Mesodermal cell (in vitro differentiated cells): ENCODE data around the gene ETS1.

Experiments used
- H3K27ac ChIP-seq: 2 replicates; pipeline ENCODE4 v1.7.0; 2013; ENCODE audit warnings: mild to moderate bottlenecking, low read depth, low read length, moderate library complexity; ENCODE audit not compliant: severe bottlenecking
- H3K36me3 ChIP-seq: 2 replicates; pipeline ENCODE4 v1.7.1; 2013; ENCODE audit warnings: mild to moderate bottlenecking, low read length, moderate library complexity; ENCODE audit not compliant: control insufficient read depth, insufficient read depth
- H3K4me1 ChIP-seq: one replicate; pipeline ENCODE4 v1.7.1; 2013; ENCODE audit warnings: mild to moderate bottlenecking, low read length; ENCODE audit not compliant: insufficient read depth, control insufficient read depth, poor library complexity, severe bottlenecking
- H3K4me3 ChIP-seq: 2 replicates; pipeline ENCODE4 v1.7.0; 2013; ENCODE audit warnings: low read length, control low read depth, mild to moderate bottlenecking; ENCODE audit not compliant: insufficient read depth, poor library complexity, severe bottlenecking; ENCODE audit errors: extremely low read depth
- H3K9me3 ChIP-seq: 2 replicates; pipeline ENCODE4 v1.7.1; 2013; ENCODE audit warnings: mild to moderate bottlenecking, low read length, moderate library complexity; ENCODE audit not compliant: control insufficient read depth
- WGBS, 2 experiments: methylation state at CpG; one replicate each; pipeline ENCODE4 v1.1.5; 2013; ENCODE audit warnings: missing lambda C conversion rate in 2 of 2; ENCODE audit not compliant: insufficient coverage in 2 of 2; 5-methylcytosine and 5-hydroxymethylcytosine counted together

The ETS1 gene

DNA sequence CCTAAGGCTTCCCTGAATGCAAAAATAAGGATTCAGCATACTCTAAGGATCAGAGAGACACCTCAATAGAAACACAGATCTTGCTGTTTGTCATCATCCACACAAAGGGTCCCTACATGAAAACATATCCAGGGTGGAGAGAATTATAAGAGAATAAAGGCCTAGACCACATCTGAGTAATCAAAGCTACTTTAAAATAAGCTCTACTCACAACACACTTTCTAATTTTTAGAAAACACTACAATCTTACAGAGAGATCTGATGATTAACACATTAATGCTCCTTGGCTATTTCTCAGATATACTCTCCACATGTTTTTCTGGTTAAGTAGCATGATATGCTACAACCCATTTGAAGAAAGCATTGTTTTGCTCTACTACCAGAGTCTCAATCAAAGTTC, 108.2 kb downstream of the ETS1 start:
- Histone ChIP-seq H3K4me3 (no peak overlapping the region), H3K9me3 (no peaks in the 10 kb centered on the region), H3K36me3 (peaks cover 87% of the 10 kb centered on the region), H3K27ac (no peak overlapping the region), H3K4me1 (peaks cover 32% of the 10 kb centered on the region)

DNA sequence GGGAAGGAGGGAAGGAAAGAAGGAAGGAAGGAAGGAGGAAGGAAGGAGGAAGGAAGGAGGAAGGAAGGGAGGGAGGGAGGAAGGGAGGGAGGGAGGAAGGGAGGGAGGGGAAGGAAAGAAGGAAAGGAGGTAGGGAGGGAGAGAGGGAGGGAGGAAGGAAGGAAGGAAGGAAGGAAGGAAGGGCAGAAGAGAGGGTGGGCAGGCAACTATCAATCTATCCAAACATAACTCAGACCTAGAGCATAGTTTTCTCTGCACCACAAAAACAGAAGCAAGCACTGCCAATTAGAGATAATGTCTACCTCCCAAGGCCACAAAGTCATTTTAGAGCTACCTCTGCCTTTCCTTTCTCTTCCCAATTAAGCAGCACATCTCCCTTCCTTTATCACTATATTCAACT, 109.1 kb downstream of the ETS1 start:
- H3K36me3 ChIP-seq = peaks cover 86% of the 10 kb centered on the region
- peaks cover 39% of the 10 kb centered on the region for H3K4me1 ChIP-seq
- no peak overlapping the region for H3K27ac ChIP-seq
- H3K4me3 ChIP-seq = no peak overlapping the region
- H3K9me3 ChIP-seq = no peaks in the 10 kb centered on the region

DNA sequence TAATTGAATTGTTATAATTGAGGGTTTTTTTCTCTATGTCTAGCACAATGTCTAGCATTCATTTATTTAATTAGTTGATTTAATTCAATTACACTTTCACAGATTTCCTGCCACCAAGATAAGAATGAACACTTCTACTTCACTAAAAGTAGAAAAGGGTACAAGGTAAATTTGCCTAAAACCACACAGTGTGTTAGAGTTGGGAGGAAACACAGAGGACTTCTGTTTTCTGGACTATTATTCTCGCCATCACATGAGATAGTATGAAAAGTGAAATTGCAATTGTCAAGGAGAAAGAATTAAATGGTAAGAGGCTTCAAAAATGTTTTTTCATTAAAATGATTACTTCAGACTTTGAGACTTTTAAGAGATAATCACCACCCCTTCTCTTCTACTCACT, 109.5 kb downstream of the ETS1 start:
- Histone ChIP-seq H3K4me1 (peaks cover 42% of the 10 kb centered on the region), H3K4me3 (no peak overlapping the region), H3K27ac (no peak overlapping the region), H3K36me3 (peaks cover 86% of the 10 kb centered on the region), H3K9me3 (no peaks in the 10 kb centered on the region)
- 100% methylated on average over 1 of the region's 1 CpG; no CpG with 5 or more reads in 1 of the 2 experiments for WGBS, 2 experiments

DNA sequence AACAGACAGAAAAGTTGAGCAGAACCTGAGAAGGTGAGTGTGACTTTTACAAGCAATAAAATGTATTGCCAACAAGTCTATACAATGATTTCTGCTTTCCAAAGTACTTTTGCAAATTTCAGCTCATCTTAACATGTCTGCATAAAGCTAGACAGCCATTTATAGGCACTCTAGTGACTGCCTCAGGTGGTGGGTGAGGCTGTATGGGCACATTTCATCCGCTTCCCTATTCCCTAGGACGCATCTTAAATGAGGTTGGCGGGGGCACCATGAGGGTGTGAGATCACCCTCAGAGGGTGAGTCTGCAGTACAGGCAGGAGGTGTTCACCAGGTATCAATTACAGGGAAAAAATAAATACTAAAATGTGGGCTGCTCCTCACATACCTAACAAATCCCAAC, 110.1 kb downstream of the ETS1 start:
- H3K9me3 ChIP-seq = no peaks in the 10 kb centered on the region
- peaks cover 47% of the 10 kb centered on the region for H3K4me1 ChIP-seq
- H3K27ac ChIP-seq = peak overlapping the region; percentile 60
- 100% methylated on average over 1 of the region's 3 CpGs; no CpG with 5 or more reads in 1 of the 2 experiments for WGBS, 2 experiments
- H3K4me3 ChIP-seq = no peak overlapping the region
- H3K36me3 ChIP-seq = peaks cover 86% of the 10 kb centered on the region

DNA sequence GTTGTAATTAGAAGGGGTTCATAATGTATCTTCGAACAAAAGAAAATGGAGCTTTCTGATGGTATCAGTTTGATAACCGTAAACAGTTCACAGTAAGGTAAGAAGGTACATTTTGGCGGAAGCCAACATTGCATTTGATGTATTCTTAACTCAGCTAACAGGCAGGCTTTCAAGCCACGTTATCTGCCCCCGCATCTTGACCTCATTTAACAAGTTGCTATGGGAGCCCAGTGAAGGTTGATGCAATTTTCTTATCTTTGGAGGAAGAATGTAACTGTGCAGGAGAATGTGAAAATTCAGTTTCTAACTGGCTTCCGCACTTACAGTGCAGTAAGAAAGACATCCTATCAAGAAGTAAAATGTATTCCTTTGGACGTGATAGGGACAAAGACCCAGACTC, 110.6 kb downstream of the ETS1 start:
- peaks cover 89% of the 10 kb centered on the region for H3K36me3 ChIP-seq
- H3K9me3 ChIP-seq = no peaks in the 10 kb centered on the region
- peak overlapping the region; percentile 60 for H3K27ac ChIP-seq

DNA sequence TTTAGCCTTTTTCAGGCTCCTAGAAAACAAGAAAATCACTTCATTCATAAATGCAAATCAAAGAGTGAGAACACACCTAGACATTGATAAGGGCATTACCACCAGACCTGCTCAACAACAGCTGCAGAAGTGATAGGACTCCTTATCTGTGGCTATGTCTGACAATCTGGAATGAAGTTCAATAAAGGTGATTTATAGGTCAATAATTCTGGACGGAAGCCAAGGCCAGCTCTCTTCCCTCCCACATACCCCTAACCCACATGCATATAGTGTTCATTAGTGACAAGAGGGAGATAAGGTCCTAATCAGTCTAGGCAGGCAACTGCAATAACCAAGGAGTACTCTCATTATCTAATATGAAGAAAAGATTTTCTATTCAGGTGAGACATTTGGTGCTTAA, 111.3 kb downstream of the ETS1 start:
- H3K9me3 ChIP-seq = no peaks in the 10 kb centered on the region
- H3K36me3 ChIP-seq = peaks cover 89% of the 10 kb centered on the region
- no peak overlapping the region for H3K4me3 ChIP-seq
- WGBS, 2 experiments = no CpG with 5 or more reads among the region's 1 CpG
- peak overlapping the region; percentile 18 for H3K27ac ChIP-seq
- peaks cover 47% of the 10 kb centered on the region for H3K4me1 ChIP-seq

More for the DNA sequence above, 110.6 kb downstream of the ETS1 start:
- peaks cover 47% of the 10 kb centered on the region for H3K4me1 ChIP-seq
- WGBS, 2 experiments = 77 to 92% methylated on average over 4 to 7 of the region's 7 CpGs
- no peak overlapping the region for H3K4me3 ChIP-seq

DNA sequence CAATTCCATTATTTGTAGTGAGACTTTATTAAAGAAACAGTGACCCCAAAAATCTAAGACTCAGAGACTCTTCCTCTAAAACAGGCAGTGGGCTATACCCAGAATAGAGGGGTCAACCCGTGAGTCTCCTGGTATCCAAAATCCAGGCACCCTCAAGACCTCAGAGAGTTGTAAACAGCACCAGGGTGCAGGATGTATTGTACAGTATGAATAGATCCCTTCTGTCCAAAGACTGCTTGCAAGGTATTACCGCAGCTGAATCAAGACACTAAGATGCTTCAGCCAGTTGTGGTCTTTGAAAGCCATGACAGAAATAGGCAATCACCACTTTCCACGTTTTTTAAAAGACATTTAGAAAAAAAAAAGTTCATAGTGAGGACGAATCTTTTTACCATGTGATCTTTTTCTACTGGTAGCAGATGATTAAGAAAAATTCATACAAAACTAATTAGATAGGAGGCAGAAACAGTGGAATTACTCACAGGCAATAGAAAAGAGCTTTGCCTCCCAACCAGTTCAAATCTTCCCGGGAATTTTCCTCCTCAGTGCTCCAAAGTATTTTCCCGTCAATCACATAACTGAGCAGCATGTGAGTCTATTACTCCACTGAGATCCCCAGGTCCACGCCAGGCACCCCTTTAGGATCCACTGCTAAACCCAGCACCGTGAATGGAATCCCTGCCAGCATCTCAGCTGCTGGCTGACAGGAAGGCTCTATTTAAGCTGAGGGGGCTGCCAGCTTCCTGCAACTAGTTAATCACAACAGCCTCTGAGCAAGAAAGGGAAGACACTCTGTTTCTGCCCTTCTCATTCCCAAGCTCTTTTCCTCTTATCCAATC, 113.1 kb downstream of the ETS1 start:
- H3K36me3 ChIP-seq = peaks cover 85% of the 10 kb centered on the region
- H3K4me3 ChIP-seq = no peak overlapping the region
- peaks cover 51% of the 10 kb centered on the region for H3K4me1 ChIP-seq
- 77 to 87% methylated on average over 6 of the region's 8 CpGs for WGBS, 2 experiments
- H3K27ac ChIP-seq = peak overlapping the region; percentile 62
- H3K9me3 ChIP-seq = no peaks in the 10 kb centered on the region

DNA sequence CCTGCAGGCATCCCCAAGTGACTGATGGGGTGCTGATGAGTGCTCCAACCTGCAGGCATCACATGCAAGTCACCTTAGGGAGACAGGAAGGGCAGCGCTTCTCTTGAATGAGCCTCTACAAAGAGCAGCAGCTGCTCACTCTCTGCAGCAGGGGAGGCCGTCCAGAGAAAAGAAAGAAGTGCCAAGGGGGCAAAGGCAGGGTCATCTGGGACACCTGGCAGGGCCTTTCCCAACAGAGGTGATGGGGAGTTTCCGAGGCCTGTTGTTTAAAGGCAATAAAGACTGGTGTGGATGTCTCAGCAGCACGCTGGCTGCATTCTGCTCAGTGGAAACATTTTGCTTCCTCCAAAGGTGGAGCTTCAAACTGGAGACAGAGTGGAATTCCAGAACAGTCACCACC, 113.7 kb downstream of the ETS1 start:
- Histone ChIP-seq H3K4me1 (peaks cover 57% of the 10 kb centered on the region), H3K9me3 (no peaks in the 10 kb centered on the region), H3K36me3 (peaks cover 85% of the 10 kb centered on the region), H3K27ac (no peak overlapping the region), H3K4me3 (no peak overlapping the region)
- WGBS, 2 experiments = 93 to 100% methylated on average over 3 to 4 of the region's 4 CpGs

DNA sequence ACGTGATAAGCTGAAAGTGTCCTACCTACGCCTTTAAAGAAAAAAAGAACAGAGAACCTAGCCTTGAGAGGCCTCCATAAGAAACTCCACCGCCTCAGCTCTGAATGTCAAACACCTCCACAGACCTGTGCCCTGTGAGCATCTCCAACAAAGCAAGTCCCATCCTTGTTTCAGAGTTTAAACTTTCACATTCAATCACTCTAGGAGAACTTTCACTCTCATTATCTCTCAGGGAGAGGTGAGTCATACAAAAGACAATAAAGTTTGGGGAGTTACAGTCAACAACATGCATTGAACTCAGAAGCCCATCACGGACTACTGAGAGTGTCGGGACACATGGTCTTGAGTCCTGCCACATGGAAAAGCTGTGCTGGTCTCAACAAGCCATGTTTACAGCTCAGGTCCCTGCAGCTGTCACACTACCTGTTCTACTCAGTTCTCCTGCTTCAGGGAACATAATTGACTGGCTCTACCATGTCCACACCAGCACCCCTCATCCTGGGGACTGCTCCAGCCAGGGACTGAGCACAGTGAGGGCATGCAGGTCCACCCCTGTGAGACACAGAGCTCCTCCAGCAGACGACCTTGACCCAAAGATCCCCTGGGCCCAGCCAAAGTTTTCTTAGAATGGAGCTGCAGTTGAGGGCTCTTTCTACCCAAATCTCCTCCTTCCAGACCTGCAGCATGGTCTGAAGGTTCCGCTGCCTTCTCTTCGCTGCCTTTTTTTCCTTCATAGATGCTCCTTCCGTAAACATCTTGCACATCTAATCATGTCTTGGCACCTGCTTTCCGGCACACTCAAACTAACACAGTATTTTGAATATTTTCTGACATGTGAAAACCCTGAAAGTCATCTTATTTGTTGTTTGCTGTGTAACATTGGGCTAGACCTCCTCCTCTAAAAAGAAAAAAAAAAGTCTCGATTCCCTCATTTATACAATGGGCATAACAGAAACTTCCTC, 114.9 kb downstream of the ETS1 start:
- Histone ChIP-seq H3K27ac (no peak overlapping the region), H3K4me1 (peaks cover 62% of the 10 kb centered on the region), H3K4me3 (no peak overlapping the region), H3K36me3 (peaks cover 79% of the 10 kb centered on the region), H3K9me3 (no peaks in the 10 kb centered on the region)
- WGBS, 2 experiments = 89 to 92% methylated on average over 8 of the region's 11 CpGs

DNA sequence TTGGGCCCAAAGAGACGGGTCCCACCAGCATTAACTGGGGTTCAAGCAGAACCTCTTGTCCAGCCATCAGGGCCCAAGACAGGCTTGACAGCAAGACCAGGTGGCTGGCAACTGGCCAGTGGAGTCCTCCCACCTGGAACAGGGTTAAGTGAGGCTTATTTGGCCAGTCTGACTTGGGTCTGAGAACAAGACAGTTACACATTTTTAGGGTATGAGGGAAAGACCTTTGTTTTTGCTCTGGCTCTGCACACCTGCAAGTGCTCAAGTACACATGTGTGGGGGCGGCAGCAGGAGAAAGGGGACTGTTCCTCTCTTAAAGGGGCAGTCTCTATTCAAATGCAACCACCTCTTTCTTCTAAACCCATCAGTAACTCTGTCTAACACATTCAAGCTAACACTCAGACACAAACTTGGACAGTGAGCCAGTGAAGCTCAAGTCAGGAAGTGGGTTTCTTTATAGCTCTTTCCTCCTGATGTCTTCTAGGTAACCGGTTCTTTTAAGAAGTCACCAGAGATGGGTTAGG, 116.2 kb downstream of the ETS1 start:
- Histone ChIP-seq H3K4me3 (no peak overlapping the region), H3K9me3 (no peaks in the 10 kb centered on the region), H3K27ac (no peak overlapping the region), H3K4me1 (peaks cover 57% of the 10 kb centered on the region), H3K36me3 (peaks cover 78% of the 10 kb centered on the region)
- 100% methylated on average over 1 to 2 of the region's 3 CpGs for WGBS, 2 experiments
